ENCODE data around the gene ERMARD. TPM values are rescaled to one million over a fixed set of nuclear protein-coding genes. Genes with fewer than 3 reads are reported as not detected.
A peak's percentile ranks its signal among the peaks of the same experiment; 100 is the strongest.

ERMARD gene
- total RNA-seq, 6 experiments from 2014 or later = 11.1 to 24.4 (median 15.2) TPM

DNA sequence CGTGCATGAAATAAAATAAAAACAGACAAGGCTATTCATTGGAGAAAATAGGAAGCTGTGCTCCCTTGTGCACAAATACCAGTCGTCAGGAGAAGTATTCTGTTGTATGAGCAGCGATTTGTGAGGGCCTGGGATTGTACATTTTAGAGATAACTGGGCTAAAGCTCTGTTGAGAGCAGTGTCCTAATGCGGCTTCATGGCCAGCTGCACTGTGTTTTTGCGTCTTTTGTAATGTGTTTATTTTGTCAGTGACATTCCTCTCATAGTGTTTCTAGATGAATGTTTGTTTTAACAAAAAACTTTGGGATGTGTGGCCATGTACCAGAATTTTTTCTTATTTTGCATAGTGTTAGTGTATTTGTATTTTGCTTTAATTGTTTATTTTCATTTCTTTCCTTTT is 14.8 kb downstream of the ERMARD start:
- no peak for DNase-seq
- ATAC-seq = peak; percentile 58 to 76 (median 72)
- WGBS (ENCODE audit: insufficient coverage, low coverage, low lambda C conversion rate, missing lambda C conversion rate) = 31% methylated on average over 5 of the region's 5 CpGs
- Histone ChIP-seq H3K9me3 (no peaks in the 10 kb centered on the region), H3K27ac (peak overlapping the region; percentile 59 to 86 (median 84)), H3K4me3 (peak overlapping the region in 1 of 3 donors; percentile 28), H3K36me3 (peaks cover 0 to 10% (median 3%) of the 10 kb centered on the region in 4 donors), H3K27me3 (no peaks in the 10 kb centered on the region), H3K4me1 (peaks cover 0 to 19% (median 5%) of the 10 kb centered on the region in 4 donors)
- intact Hi-C loops (cut with DNase I) = no loop called here
- TF ChIP-seq, protein P1, sequence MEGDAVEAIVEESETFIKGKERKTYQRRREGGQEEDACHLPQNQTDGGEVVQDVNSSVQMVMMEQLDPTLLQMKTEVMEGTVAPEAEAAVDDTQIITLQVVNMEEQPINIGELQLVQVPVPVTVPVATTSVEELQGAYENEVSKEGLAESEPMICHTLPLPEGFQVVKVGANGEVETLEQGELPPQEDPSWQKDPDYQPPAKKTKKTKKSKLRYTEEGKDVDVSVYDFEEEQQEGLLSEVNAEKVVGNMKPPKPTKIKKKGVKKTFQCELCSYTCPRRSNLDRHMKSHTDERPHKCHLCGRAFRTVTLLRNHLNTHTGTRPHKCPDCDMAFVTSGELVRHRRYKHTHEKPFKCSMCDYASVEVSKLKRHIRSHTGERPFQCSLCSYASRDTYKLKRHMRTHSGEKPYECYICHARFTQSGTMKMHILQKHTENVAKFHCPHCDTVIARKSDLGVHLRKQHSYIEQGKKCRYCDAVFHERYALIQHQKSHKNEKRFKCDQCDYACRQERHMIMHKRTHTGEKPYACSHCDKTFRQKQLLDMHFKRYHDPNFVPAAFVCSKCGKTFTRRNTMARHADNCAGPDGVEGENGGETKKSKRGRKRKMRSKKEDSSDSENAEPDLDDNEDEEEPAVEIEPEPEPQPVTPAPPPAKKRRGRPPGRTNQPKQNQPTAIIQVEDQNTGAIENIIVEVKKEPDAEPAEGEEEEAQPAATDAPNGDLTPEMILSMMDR (IDR thresholded peaks at IDR 0.05) = no peak
- peak; percentile 27 for TF ChIP-seq POLR2A (IDR thresholded peaks at IDR 0.05)

DNA sequence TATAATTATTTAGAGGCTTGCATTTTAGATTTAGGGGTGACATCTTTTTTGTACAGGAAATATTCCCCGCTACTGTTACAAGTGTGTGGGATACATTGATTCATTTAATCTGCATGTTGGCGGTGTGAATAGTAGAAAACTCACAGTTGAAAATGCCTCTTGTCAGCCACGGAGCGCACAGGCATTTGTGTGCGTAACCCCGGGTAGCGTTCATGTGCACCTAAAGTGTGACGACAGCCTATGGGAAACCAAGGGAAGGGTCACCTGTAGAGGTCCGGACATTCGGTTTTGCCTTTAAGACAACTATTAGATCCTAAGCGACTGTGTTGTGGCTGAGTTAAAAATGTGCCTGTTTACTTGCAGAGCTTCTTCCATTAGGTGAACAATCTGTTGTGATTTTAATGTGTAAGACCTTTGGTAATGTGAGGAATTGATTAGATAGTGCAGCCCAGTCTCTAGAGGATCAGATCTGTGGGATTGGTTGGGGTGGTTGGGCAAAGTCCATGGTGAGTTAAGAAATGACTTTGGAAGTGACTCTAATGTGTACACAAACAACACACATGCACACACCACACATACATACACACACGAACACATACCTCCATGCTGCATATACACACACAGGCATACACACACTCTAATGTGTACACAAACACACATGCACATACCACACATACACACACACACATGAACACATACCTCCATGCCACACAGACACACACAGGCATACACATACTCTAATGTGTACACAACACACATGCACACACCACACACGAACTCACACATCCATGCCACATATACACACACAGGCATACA is 15.7 kb downstream of the ERMARD start:
- peak; percentile 84 to 89 (median 86) for ATAC-seq
- WGBS (ENCODE audit: insufficient coverage, low coverage, low lambda C conversion rate, missing lambda C conversion rate) = 57% methylated on average over 12 of the region's 13 CpGs

DNA sequence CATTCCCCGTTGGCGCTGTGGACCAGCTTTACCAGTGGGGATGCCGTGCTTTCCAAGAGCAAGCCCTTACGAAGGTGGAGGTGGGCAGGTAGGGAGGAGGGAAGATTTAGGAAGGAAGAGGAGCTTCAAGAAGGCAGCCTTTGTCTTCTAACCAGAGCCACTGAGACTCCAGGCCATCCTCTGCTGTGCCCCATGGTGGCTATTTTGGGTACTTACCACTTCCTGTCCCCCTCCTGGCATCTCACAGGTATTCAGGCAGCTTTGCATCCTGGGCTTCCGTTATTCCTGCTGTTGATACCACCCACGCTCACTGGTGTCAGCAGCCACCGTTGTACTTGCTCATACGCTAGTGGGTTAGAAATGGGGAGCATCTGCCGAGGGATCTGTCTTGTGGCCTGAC is 22.9 kb downstream of the ERMARD start:
- H3K36me3 ChIP-seq = peaks cover 0 to 19% (median 12%) of the 10 kb centered on the region in 4 donors
- WGBS (ENCODE audit: insufficient coverage, low coverage, low lambda C conversion rate, missing lambda C conversion rate) = 80% methylated on average over 1 of the region's 9 CpGs

More for the DNA sequence above, 15.7 kb downstream of the ERMARD start:
- intact Hi-C loops (cut with DNase I) = no loop called here
- no peaks in the 10 kb centered on the region for H3K9me3 ChIP-seq
- H3K4me1 ChIP-seq = peaks cover 0 to 19% (median 5%) of the 10 kb centered on the region in 4 donors
- TF ChIP-seq, protein P1 (IDR thresholded peaks at IDR 0.05) = no peak
- no peak for TF ChIP-seq POLR2A (IDR thresholded peaks at IDR 0.05)
- peak overlapping the region in 2 of 3 donors; percentile 5 to 28 for H3K4me3 ChIP-seq
- H3K27me3 ChIP-seq = no peaks in the 10 kb centered on the region
- peak in 1 of 3 donors; percentile 73 for DNase-seq
- peaks cover 0 to 5% (median 2%) of the 10 kb centered on the region in 4 donors for H3K36me3 ChIP-seq
- peak overlapping the region; percentile 59 to 86 (median 84) for H3K27ac ChIP-seq

DNA sequence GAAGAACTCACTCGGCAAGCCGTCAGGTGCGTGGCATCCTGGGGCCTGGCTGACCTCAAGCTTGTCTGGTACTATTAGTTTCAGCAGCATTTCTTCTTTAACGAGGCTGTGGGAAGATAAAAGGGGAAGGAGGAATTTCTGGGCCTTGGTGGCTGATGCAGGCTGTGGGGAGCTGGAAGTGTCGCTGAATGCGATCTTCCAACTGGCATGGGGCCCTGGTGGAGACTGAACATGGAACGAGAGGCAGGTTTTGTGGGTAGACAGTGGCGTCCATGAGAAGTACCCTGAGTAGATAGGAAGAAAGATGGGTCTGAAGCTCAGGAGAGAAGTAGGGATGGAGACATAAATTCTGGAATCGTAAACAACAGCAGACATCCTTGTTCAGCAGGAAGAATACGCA is 23.9 kb downstream of the ERMARD start:
- Histone ChIP-seq H3K27me3 (no peaks in the 10 kb centered on the region), H3K9me3 (no peaks in the 10 kb centered on the region), H3K27ac (no peak overlapping the region), H3K36me3 (peaks cover 0 to 19% (median 12%) of the 10 kb centered on the region in 4 donors), H3K4me1 (no peaks in the 10 kb centered on the region), H3K4me3 (no peak overlapping the region)
- DNase-seq (no peak), ATAC-seq (no peak)
- intact Hi-C loops (cut with DNase I) = no loop called here
- TF ChIP-seq, protein P1 (IDR thresholded peaks at IDR 0.05) = no peak
- TF ChIP-seq POLR2A (IDR thresholded peaks at IDR 0.05) = no peak
- WGBS (ENCODE audit: insufficient coverage, low coverage, low lambda C conversion rate, missing lambda C conversion rate) = 86% methylated on average over 8 of the region's 10 CpGs

More for the DNA sequence above, 22.9 kb downstream of the ERMARD start:
- no peak overlapping the region for H3K4me3 ChIP-seq
- intact Hi-C loops (cut with DNase I) = no loop called here
- ATAC-seq (no peak), DNase-seq (no peak)
- no peaks in the 10 kb centered on the region for H3K4me1 ChIP-seq
- H3K9me3 ChIP-seq = no peaks in the 10 kb centered on the region
- no peaks in the 10 kb centered on the region for H3K27me3 ChIP-seq
- TF ChIP-seq, protein P1 (IDR thresholded peaks at IDR 0.05) = no peak
- TF ChIP-seq POLR2A (IDR thresholded peaks at IDR 0.05) = no peak
- no peak overlapping the region for H3K27ac ChIP-seq

All from right lobe of liver (tissue), 6 donors.